ENCODE results near the gene ALPK1.

The ALPK1 gene

DNA sequence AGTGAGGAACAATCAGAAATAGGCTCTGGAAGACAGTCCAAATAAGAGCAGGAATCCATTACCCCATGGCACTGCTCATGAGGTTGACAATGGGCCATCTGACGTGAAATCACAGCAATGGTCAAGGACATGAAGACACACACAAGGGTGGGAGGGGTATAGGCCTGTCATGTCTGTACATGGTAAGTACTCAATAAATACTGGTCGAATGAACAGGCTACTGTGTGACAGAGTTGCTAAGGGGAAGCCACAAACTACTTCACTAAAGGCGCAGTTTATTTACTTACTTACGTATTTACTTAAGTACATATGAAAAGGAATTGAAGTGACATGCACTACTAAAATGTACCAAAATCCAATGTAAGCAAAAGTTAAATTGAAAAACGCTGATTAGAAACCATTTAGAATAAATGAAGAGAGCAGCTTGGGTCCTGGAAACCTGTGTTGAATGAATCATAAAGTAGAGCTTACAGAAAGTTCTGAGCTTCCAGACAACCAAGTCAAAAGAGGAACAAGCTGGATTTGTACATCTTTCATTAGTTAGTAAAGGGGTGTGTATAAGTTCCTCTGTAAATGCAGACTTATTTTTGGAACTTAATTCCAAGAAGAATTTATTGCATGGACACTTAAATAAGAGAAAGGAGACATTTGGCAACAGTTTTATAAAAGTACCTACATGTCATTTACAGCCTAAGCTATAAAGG, 32.7 kb downstream of the ALPK1 start:
- Histone ChIP-seq H3K4me1 (peaks cover 7% of the 10 kb centered on the region; the same call in 1 of the 2 replicates), H3K36me3 (no peaks in the 10 kb centered on the region), H3K9me3 (no peaks in the 10 kb centered on the region), H3K4me3 (ENCODE audit: low read depth, low read length) (no peak overlapping the region), H3K27me3 (peaks cover 14% of the 10 kb centered on the region)
- DNase-seq: no peak
- TF ChIP-seq, protein P1, sequence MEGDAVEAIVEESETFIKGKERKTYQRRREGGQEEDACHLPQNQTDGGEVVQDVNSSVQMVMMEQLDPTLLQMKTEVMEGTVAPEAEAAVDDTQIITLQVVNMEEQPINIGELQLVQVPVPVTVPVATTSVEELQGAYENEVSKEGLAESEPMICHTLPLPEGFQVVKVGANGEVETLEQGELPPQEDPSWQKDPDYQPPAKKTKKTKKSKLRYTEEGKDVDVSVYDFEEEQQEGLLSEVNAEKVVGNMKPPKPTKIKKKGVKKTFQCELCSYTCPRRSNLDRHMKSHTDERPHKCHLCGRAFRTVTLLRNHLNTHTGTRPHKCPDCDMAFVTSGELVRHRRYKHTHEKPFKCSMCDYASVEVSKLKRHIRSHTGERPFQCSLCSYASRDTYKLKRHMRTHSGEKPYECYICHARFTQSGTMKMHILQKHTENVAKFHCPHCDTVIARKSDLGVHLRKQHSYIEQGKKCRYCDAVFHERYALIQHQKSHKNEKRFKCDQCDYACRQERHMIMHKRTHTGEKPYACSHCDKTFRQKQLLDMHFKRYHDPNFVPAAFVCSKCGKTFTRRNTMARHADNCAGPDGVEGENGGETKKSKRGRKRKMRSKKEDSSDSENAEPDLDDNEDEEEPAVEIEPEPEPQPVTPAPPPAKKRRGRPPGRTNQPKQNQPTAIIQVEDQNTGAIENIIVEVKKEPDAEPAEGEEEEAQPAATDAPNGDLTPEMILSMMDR (IDR thresholded peaks at IDR 0.05; ENCODE audit: low read depth, low read length): no peak

DNA sequence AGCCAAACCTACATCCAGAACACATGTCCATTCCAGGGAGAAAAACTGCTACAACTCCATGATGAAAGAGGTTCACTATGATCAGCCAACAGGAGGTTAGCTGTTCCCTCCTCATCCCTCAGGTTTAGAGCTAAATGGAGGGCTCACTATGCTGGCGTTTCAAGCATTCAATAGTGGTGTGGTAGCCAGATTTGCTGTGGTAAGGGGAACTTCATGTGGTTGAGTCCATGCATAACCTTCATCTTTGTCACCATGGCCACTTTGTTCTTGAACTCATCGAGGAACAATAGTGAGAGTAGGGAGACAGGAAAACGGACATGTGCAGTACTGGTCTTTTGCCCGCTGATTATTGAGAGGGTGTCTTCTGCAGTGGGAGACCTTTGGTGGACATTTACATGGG, 33.8 kb downstream of the ALPK1 start:
- peaks cover 1% of the 10 kb centered on the region; the same call in 1 of the 2 replicates for H3K4me1 ChIP-seq
- TF ChIP-seq, protein P1 (IDR thresholded peaks at IDR 0.05; ENCODE audit: low read depth, low read length): no peak
- H3K4me3 ChIP-seq (ENCODE audit: low read depth, low read length): no peak overlapping the region
- peaks cover 16% of the 10 kb centered on the region for H3K27me3 ChIP-seq
- no peaks in the 10 kb centered on the region for H3K36me3 ChIP-seq
- no peaks in the 10 kb centered on the region for H3K9me3 ChIP-seq
- DNase-seq: no peak

DNA sequence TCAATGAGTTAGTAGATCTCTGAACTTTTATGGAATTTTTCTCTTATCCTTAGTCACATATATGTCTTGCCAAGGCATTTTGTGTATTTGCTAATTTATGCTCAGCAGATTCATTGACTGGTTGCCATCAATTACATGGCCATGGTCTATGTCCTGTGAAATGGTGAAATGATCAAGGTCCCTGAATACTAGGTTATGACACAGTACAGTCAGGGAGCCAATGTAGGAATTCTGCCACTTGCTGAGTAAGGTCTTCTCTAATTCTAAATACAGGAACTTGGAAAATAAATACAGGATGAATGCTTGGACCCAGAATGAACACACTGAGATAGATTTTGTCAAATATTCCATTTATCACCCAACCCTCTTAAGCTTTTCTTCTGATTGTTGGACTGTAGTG, 35.2 kb downstream of the ALPK1 start:
- TF ChIP-seq, protein P1 (IDR thresholded peaks at IDR 0.05; ENCODE audit: low read depth, low read length): no peak
- Histone ChIP-seq H3K27me3 (peaks cover 19% of the 10 kb centered on the region), H3K4me3 (ENCODE audit: low read depth, low read length) (no peak overlapping the region), H3K4me1 (no peaks in the 10 kb centered on the region), H3K36me3 (no peaks in the 10 kb centered on the region), H3K9me3 (no peaks in the 10 kb centered on the region)
- DNase-seq: no peak

DNA sequence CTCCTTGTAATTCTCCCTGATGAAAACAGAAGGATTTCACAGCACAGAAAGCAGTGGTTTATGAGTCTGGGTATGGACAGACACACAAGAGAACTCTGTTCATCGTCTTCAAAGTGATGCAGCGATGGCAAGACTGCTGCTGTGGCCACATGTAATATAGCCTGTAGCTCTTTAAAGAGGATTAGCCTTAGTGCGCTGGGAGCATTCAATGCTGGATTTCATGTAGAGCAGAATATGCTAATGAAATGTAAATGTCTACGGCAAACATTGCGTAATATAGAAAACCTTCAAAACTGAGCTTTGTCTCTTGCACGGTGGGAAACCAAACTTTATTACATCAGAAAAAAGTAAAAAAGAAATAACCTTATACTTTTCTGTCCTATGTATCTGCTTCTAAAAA, 42.9 kb downstream of the ALPK1 start:
- Histone ChIP-seq H3K27me3 (peaks cover 37% of the 10 kb centered on the region), H3K4me3 (ENCODE audit: low read depth, low read length) (no peak overlapping the region), H3K4me1 (no peaks in the 10 kb centered on the region), H3K36me3 (no peaks in the 10 kb centered on the region), H3K9me3 (no peaks in the 10 kb centered on the region)
- TF ChIP-seq, protein P1 (IDR thresholded peaks at IDR 0.05; ENCODE audit: low read depth, low read length): no peak
- DNase-seq: no peak

DNA sequence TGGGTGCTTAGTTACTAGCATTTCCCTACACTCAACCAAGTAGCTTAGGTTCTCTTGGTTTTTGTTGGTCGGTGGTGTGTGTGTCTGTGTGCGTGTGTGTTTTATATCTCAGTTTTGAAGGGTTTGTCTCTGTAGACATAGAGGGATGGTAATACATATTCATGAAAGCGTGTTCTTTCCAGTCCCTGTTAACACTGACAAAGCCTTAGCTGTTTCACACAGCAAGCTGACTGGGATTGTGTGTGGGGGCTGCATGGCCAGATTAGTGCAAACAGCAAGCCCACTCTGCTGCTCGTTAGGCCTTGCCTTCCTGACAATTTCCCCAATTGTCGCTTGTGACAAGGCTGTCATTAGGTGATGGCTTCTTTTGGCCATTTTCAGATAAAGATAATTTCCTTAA, 43.9 kb downstream of the ALPK1 start:
- DNase-seq: no peak
- TF ChIP-seq, protein P1 (IDR thresholded peaks at IDR 0.05; ENCODE audit: low read depth, low read length): no peak
- peaks cover 35% of the 10 kb centered on the region for H3K27me3 ChIP-seq

DNA sequence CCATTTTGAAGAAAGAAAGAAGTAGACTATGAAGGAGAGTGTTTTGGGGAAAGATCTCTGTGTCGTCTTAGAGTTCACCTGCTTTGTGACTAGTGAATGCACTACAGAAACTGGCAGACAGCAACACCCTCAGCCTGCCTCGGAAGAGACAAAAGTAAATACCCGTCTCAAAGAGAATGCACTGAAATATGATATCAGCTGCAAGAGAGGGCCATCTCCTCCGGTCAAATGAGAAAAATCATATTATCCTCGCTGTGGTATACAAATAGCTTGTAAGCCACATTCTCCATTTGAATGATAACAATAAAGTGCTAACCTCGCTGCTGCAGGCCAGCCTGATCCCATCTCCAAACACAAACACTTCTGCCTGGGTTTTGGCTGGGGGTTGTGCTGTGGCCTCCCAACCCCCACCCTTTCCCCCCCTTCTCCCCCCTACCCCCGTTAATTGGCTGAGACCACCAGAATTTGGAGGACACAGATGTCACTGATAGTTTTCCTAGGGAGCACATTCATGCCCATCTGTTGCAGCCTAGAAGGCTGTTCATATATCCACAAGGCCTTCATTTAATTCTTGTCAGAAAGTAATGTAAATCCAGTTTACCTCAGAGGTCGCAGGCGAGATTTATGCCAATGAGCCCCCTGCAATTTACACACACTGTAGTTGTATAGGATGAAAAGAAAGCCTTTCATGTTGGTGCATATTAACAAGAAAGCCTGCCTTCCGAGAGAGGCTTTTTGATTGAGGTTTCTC, 46.3 kb downstream of the ALPK1 start:
- H3K36me3 ChIP-seq: no peaks in the 10 kb centered on the region
- H3K27me3 ChIP-seq: peaks cover 30% of the 10 kb centered on the region
- no peaks in the 10 kb centered on the region for H3K9me3 ChIP-seq
- no peak overlapping the region for H3K4me3 ChIP-seq (ENCODE audit: low read depth, low read length)
- no peak for DNase-seq
- TF ChIP-seq, protein P1 (IDR thresholded peaks at IDR 0.05; ENCODE audit: low read depth, low read length): no peak
- no peaks in the 10 kb centered on the region for H3K4me1 ChIP-seq

More for the DNA sequence above, 43.9 kb downstream of the ALPK1 start:
- no peaks in the 10 kb centered on the region for H3K36me3 ChIP-seq
- H3K4me1 ChIP-seq: no peaks in the 10 kb centered on the region
- H3K4me3 ChIP-seq (ENCODE audit: low read depth, low read length): no peak overlapping the region
- no peaks in the 10 kb centered on the region for H3K9me3 ChIP-seq

Data from BE2C (cell line).